Activated CD4-positive, alpha-beta T cell treated with anti-CD3 and anti-CD28 coated beads for 36 hours (primary cell): ENCODE results near the gene C10orf143. TPM values are rescaled to one million over a fixed set of nuclear protein-coding genes. Genes with fewer than 3 reads are reported as not detected.

ENCODE experiments used
- ATAC-seq: fragments of 200-7000 bp; cut with Tn5 transposase; one replicate; pipeline ENCODE4 v1.10.0; 2021; ENCODE audit warnings: mild to moderate bottlenecking, moderate library complexity
- CTCF ChIA-PET: fragments of 350-600 bp; sonication (Branson Sonifier 250); formaldehyde crosslinking; loops from one replicate; lab custom pipeline; 2021; ENCODE audit warnings: antibody characterized with exemption; lab: Charles Lee
- POLR2A ChIA-PET: fragments of 350-600 bp; sonication (Branson Sonifier 250); formaldehyde crosslinking; loops from one replicate; lab custom pipeline; 2021; ENCODE audit warnings: antibody characterized with exemption, inconsistent platforms; lab: Charles Lee
- DNase-seq: peaks from one replicate; pipeline ENCODE4 v3.0.0-alpha.2; 2020
- H3K27ac Mint-ChIP-seq: one replicate; pipeline ENCODE4 v1.8.0; 2021; ENCODE audit warnings: mixed read lengths
- H3K27me3 Mint-ChIP-seq: one replicate; pipeline ENCODE4 v1.8.0; 2021; ENCODE audit warnings: mixed read lengths
- H3K36me3 Mint-ChIP-seq: one replicate; pipeline ENCODE4 v1.8.0; 2021; ENCODE audit warnings: low read depth, mixed read lengths
- H3K4me1 Mint-ChIP-seq: one replicate; pipeline ENCODE4 v1.8.0; 2021; ENCODE audit warnings: mixed read lengths
- H3K4me3 Mint-ChIP-seq: one replicate; pipeline ENCODE4 v1.8.0; 2021; ENCODE audit warnings: mild to moderate bottlenecking, moderate library complexity, mixed read lengths
- H3K9me3 Mint-ChIP-seq: one replicate; pipeline ENCODE4 v1.8.0; 2021; ENCODE audit warnings: low read depth, mixed read lengths
- intact Hi-C, 2 experiments: fragments of 100-400 bp; cut with DNase I in 1 of 2; cut with micrococcal nuclease in 1 of 2; formaldehyde crosslinking; loops; one replicate each; pipeline versions ENCODE4 v1.14.2 to v1.15.1; 2022 to 2024; cut with DNase I, micrococcal nuclease
- total RNA-seq, 2 experiments: library from RNA; stranded (reverse); gene quantifications; one replicate each; pipeline ENCODE4 v1.2.3, GENCODE V29; 2021

C10orf143 gene
- total RNA-seq, 2 experiments from 2014 or later, result 4.0 to 5.4 TPM

- ChIA-PET POLR2A (no interaction called here), CTCF (interaction anchor here (0.6 kb wide), 1 partner anchor 22 kb away, joined by 3 read pairs; no protein-coding TSS in a partner anchor)
- ATAC-seq (no peak), DNase-seq (no peak)
- intact Hi-C loops, result no loop called here
- Mint-ChIP-seq H3K4me1 (no peaks in the 10 kb centered on the region), H3K36me3 (no peaks in the 10 kb centered on the region), H3K4me3 (no peak overlapping the region), H3K9me3 (no peaks in the 10 kb centered on the region), H3K27ac (no peak overlapping the region), H3K27me3 (no peaks in the 10 kb centered on the region)
Observed at GRCh38 chr10:130061760-130062159, 48.9 kb downstream of the C10orf143 start.

- H3K36me3 Mint-ChIP-seq, result no peaks in the 10 kb centered on the region
- intact Hi-C loops, result no loop called here
- POLR2A ChIA-PET, result no interaction called here
- no peaks in the 10 kb centered on the region for H3K9me3 Mint-ChIP-seq
- no peaks in the 10 kb centered on the region for H3K27me3 Mint-ChIP-seq
- H3K4me3 Mint-ChIP-seq, result no peak overlapping the region
- DNase-seq, result no peak
- no peak for ATAC-seq
- no peak overlapping the region for H3K27ac Mint-ChIP-seq
- CTCF ChIA-PET, result no interaction called here
- H3K4me1 Mint-ChIP-seq, result no peaks in the 10 kb centered on the region
Observed at GRCh38 chr10:130054021-130054420, 56.6 kb downstream of the C10orf143 start.

DNA sequence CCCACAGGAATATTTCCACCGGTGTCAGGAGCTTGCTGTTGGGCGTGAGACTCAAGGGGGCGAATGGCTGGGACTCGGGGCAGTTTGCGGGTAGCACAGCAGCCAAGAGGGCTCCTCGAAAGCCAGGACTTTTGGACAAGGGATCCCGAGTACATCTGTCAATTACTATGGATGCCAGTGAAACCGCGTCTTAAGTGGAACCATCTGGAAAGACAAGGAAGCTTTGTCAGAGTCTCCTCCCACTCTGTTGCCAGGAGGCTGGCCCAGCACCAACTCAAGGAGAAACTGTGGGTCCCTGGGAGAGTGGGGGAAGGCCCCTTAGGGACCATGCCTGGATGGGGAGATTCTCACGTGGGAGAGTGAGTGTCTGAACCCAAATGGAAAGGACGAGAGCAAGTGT, 57.1 kb downstream of the C10orf143 start:
- no peaks in the 10 kb centered on the region for H3K27me3 Mint-ChIP-seq
- H3K4me1 Mint-ChIP-seq, result no peaks in the 10 kb centered on the region
- ChIA-PET POLR2A (no interaction called here), CTCF (interaction anchor here (0.7 kb wide), 1 partner anchor 173 kb away, joined by 3 read pairs; no protein-coding TSS in a partner anchor)
- intact Hi-C loops, result no loop called here
- DNase-seq (no peak), ATAC-seq (no peak)
- H3K9me3 Mint-ChIP-seq, result no peaks in the 10 kb centered on the region
- no peak overlapping the region for H3K27ac Mint-ChIP-seq
- H3K4me3 Mint-ChIP-seq, result no peak overlapping the region
- H3K36me3 Mint-ChIP-seq, result no peaks in the 10 kb centered on the region

DNA sequence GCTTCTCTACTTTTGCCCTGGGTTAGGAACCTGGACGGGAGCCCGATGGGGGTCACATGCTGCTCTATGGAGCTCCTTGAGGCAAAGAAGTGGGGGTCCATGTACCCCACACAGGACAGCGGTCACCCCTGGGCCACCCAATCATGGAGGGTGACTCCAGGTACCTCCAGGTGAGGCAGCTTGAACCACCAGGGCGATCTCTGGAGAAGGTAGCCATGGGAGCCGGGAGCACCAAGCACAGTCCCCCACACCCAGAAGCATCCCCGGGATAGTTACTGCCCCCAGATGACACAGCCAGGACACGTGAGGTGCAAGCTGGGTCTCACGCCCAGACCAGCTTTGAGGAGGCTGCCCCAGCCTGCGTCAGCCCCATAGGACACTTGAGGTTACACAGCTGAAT, 58.4 kb downstream of the C10orf143 start:
- CTCF ChIA-PET, result no interaction called here
- no peaks in the 10 kb centered on the region for H3K4me1 Mint-ChIP-seq
- no peaks in the 10 kb centered on the region for H3K27me3 Mint-ChIP-seq
- no peaks in the 10 kb centered on the region for H3K36me3 Mint-ChIP-seq
- ATAC-seq (no peak), DNase-seq (no peak)
- POLR2A ChIA-PET, result no interaction called here
- intact Hi-C loops, result no loop called here
- no peaks in the 10 kb centered on the region for H3K9me3 Mint-ChIP-seq
- no peak overlapping the region for H3K27ac Mint-ChIP-seq
- H3K4me3 Mint-ChIP-seq, result no peak overlapping the region

- POLR2A ChIA-PET, result no interaction called here
- DNase-seq, result no peak
- Mint-ChIP-seq H3K27me3 (no peaks in the 10 kb centered on the region), H3K36me3 (no peaks in the 10 kb centered on the region), H3K9me3 (no peaks in the 10 kb centered on the region), H3K27ac (no peak overlapping the region), H3K4me3 (no peak overlapping the region), H3K4me1 (no peaks in the 10 kb centered on the region)
- intact Hi-C loops, result no loop called here
- ATAC-seq, result no peak
- CTCF ChIA-PET, result no interaction called here
Observed at GRCh38 chr10:130050721-130051120, 59.9 kb downstream of the C10orf143 start.

GRCh38 chr10:130049987-130050386, 60.6 kb downstream of the C10orf143 start:
- no peak for DNase-seq

GRCh38 chr10:130049244-130049643, 61.4 kb downstream of the C10orf143 start:
- no peak for ATAC-seq

More at GRCh38 chr10:130049987-130050386, 60.6 kb downstream of the C10orf143 start:
- H3K27ac Mint-ChIP-seq, result no peak overlapping the region
- H3K36me3 Mint-ChIP-seq, result no peaks in the 10 kb centered on the region
- H3K4me3 Mint-ChIP-seq, result no peak overlapping the region
- H3K27me3 Mint-ChIP-seq, result no peaks in the 10 kb centered on the region
- intact Hi-C loops, result no loop called here
- POLR2A ChIA-PET, result no interaction called here
- CTCF ChIA-PET, result no interaction called here
- H3K4me1 Mint-ChIP-seq, result no peaks in the 10 kb centered on the region
- H3K9me3 Mint-ChIP-seq, result no peaks in the 10 kb centered on the region
- ATAC-seq, result no peak

DNA sequence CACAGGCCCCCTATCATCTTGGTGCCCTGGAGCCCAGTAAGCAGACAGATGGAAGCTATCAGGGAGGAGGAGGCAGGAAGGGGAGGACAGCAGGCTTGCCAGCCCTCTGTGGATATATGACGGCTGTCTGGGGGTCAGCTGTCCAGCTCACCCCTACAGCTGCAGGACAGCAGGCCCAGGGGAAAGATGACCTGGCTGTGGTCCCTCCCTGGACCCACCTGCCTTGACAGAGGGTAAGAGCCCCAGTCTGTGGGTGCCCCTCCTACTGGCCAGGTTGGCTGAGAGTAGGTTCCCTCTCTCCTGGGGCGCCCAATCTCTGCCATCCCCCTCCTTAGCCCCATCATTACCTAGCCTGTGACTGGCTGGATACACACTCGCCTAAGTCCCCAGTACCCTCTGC, 62.5 kb downstream of the C10orf143 start:
- CTCF ChIA-PET, result no interaction called here
- intact Hi-C loops, result no loop called here
- ATAC-seq, result no peak

More at GRCh38 chr10:130049244-130049643, 61.4 kb downstream of the C10orf143 start:
- Mint-ChIP-seq H3K4me3 (no peak overlapping the region), H3K9me3 (no peaks in the 10 kb centered on the region), H3K36me3 (no peaks in the 10 kb centered on the region), H3K27ac (no peak overlapping the region), H3K4me1 (no peaks in the 10 kb centered on the region), H3K27me3 (no peaks in the 10 kb centered on the region)
- ChIA-PET CTCF (no interaction called here), POLR2A (no interaction called here)
- no peak for DNase-seq
- intact Hi-C loops, result no loop called here

GRCh38 chr10:130047336-130047735, 63.3 kb downstream of the C10orf143 start:
- intact Hi-C loops, result no loop called here
- Mint-ChIP-seq H3K36me3 (no peaks in the 10 kb centered on the region), H3K27ac (no peak overlapping the region), H3K4me1 (no peaks in the 10 kb centered on the region), H3K27me3 (no peaks in the 10 kb centered on the region), H3K4me3 (no peak overlapping the region), H3K9me3 (no peaks in the 10 kb centered on the region)
- no peak for ATAC-seq
- ChIA-PET POLR2A (no interaction called here), CTCF (no interaction called here)
- DNase-seq, result no peak

More for the DNA sequence above, 62.5 kb downstream of the C10orf143 start:
- POLR2A ChIA-PET, result interaction anchor here (0.6 kb wide), 1 partner anchor 679 kb away, joined by 3 read pairs; no protein-coding TSS in a partner anchor
- no peaks in the 10 kb centered on the region for H3K36me3 Mint-ChIP-seq
- H3K4me3 Mint-ChIP-seq, result no peak overlapping the region
- no peaks in the 10 kb centered on the region for H3K27me3 Mint-ChIP-seq
- H3K4me1 Mint-ChIP-seq, result no peaks in the 10 kb centered on the region
- H3K9me3 Mint-ChIP-seq, result no peaks in the 10 kb centered on the region
- no peak overlapping the region for H3K27ac Mint-ChIP-seq
- DNase-seq, result no peak

GRCh38 chr10:130046591-130046990, 64.0 kb downstream of the C10orf143 start:
- intact Hi-C loops, result no loop called here
- no peak for DNase-seq
- H3K27ac Mint-ChIP-seq, result no peak overlapping the region
- ATAC-seq, result no peak
- H3K36me3 Mint-ChIP-seq, result no peaks in the 10 kb centered on the region
- H3K4me3 Mint-ChIP-seq, result no peak overlapping the region
- ChIA-PET CTCF (no interaction called here), POLR2A (no interaction called here)
- no peaks in the 10 kb centered on the region for H3K27me3 Mint-ChIP-seq
- no peaks in the 10 kb centered on the region for H3K9me3 Mint-ChIP-seq
- no peaks in the 10 kb centered on the region for H3K4me1 Mint-ChIP-seq

DNA sequence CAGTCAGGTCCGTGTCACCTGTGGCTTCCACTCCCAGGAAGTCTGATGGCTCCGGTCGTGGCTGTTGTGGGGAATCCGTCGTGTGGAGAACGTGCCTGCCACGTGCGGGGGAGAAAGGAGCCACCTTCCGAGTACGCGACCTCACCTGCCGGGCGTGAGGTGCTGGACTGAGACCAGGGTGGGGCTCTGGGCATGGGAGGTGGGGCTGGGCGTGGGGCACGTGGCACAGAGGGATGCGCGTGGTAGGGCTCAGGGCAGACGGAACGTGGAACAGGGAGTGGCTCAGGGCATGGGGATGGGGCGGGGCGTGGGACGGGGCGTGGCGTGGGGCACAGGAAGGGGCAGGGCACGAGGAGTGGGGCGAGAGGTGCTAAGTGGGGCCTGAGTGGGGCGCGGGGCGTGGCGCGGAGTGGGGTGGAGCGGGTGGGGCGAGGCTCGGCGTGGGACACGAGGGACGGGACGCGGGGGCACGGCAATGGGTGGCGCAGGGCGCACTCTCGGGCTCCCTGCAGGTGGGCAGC, 64.8 kb downstream of the C10orf143 start:
- POLR2A ChIA-PET, result no interaction called here
- no peaks in the 10 kb centered on the region for H3K27me3 Mint-ChIP-seq
- H3K36me3 Mint-ChIP-seq, result no peaks in the 10 kb centered on the region
- H3K4me3 Mint-ChIP-seq, result no peak overlapping the region
- H3K9me3 Mint-ChIP-seq, result no peaks in the 10 kb centered on the region
- intact Hi-C loops, result no loop called here
- no peak overlapping the region for H3K27ac Mint-ChIP-seq
- CTCF ChIA-PET, result no interaction called here
- H3K4me1 Mint-ChIP-seq, result no peaks in the 10 kb centered on the region
- no peak for ATAC-seq
- no peak for DNase-seq

DNA sequence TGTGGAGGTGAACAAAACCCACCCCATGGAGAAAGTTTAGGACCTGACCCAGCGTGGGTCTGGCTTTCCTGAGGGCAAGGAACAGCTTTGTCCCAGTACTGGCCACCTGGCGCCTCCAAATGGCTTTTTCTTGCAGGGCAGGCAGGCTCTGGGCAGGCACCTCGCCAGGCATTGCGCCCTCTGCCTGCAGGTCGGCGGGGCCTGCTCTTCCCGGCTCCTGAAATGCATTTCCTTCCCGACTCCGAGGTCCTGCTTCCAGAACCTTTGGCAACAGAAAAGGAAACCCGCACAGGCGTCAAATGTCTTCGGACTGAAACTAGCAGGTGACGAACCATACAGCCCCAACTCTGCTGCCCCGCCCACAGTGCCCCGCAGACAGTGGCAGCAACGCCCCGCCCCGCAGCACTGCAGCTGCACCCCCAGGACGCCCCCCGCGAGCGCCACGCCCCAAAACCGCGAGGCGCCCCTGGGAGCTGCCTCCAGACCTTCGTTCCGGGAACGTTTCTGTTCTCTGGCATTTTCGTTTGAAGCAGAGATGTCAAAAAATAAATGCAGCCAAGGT, 65.5 kb downstream of the C10orf143 start:
- DNase-seq (peak; percentile 20), ATAC-seq (no peak)
- H3K4me1 Mint-ChIP-seq, result no peaks in the 10 kb centered on the region
- no peak overlapping the region for H3K27ac Mint-ChIP-seq
- intact Hi-C loops, result no loop called here
- H3K4me3 Mint-ChIP-seq, result no peak overlapping the region
- ChIA-PET CTCF (no interaction called here), POLR2A (no interaction called here)
- no peaks in the 10 kb centered on the region for H3K27me3 Mint-ChIP-seq
- H3K9me3 Mint-ChIP-seq, result no peaks in the 10 kb centered on the region
- no peaks in the 10 kb centered on the region for H3K36me3 Mint-ChIP-seq
